Mesenchymal stem cell (in vitro differentiated cells and primary cell): ENCODE data around the gene ADAMTS17.
A peak's percentile ranks its signal among the peaks of the same experiment; 100 is the strongest.
"Not testable (repeated sequence)": the region's sequence is repeated elsewhere in the genome, so short reads cannot be mapped to it uniquely, and the experiment has no call there.

Experiments used
- DNase-seq: peaks from one replicate; pipeline ENCODE4 v3.0.0-alpha.2; 2013
- H2AFZ ChIP-seq: one replicate; pipeline ENCODE4 v1.6.1; 2013; ENCODE audit warnings: low read depth, mild to moderate bottlenecking, control low read depth, inconsistent platforms, low read length, moderate library complexity
- H2AK5ac ChIP-seq: 2 replicates; pipeline ENCODE4 v1.6.1; 2013; ENCODE audit warnings: low read length, moderate library complexity, mild to moderate bottlenecking, inconsistent platforms; ENCODE audit not compliant: severe bottlenecking
- H2BK120ac ChIP-seq: one replicate; pipeline ENCODE4 v1.6.1; 2013; ENCODE audit warnings: low read depth, mild to moderate bottlenecking, inconsistent platforms, low read length, moderate library complexity
- H2BK12ac ChIP-seq, 2 experiments: one replicate each; pipeline ENCODE4 v1.6.1; 2013; ENCODE audit warnings: inconsistent platforms in 2 of 2, low read length in 2 of 2, mild to moderate bottlenecking in 2 of 2, moderate library complexity in 2 of 2, control low read depth in 1 of 2
- H2BK15ac ChIP-seq: one replicate; pipeline ENCODE4 v1.6.1; 2013; ENCODE audit warnings: mild to moderate bottlenecking, low read depth, inconsistent platforms; ENCODE audit not compliant: poor library complexity, severe bottlenecking
- H2BK5ac ChIP-seq: 2 replicates; pipeline ENCODE4 v1.6.1; 2013; ENCODE audit warnings: low read depth, mild to moderate bottlenecking, low read length, control low read depth, inconsistent platforms; ENCODE audit not compliant: poor library complexity, severe bottlenecking
- H3K14ac ChIP-seq, 2 experiments: one replicate each; pipeline ENCODE4 v1.6.1; 2013; ENCODE audit warnings: inconsistent platforms in 2 of 2, low read length in 2 of 2, control low read depth in 1 of 2, mild to moderate bottlenecking in 1 of 2, moderate library complexity in 1 of 2
- H3K18ac ChIP-seq, 2 experiments: one replicate each; pipeline ENCODE4 v1.6.1; 2013; ENCODE audit warnings: inconsistent platforms in 2 of 2, low read length in 2 of 2, control low read depth in 1 of 2, low read depth in 1 of 2, mild to moderate bottlenecking in 1 of 2
- H3K23ac ChIP-seq, 2 experiments: one replicate each; pipeline ENCODE4 v1.6.1; 2013; ENCODE audit warnings: inconsistent platforms in 2 of 2, low read length in 2 of 2, mild to moderate bottlenecking in 2 of 2, moderate library complexity in 2 of 2, control low read depth in 1 of 2
- H3K27ac ChIP-seq: 2 replicates; pipeline ENCODE4 v1.5.1; 2013; ENCODE audit warnings: mild to moderate bottlenecking, moderate library complexity, low read length, control low read depth, inconsistent platforms; ENCODE audit not compliant: poor library complexity, severe bottlenecking
- H3K27me3 ChIP-seq, 2 experiments: 2 replicates each; pipeline versions ENCODE4 v1.6.1 to v1.7.0; 2013; ENCODE audit warnings: low read length in 2 of 2, mild to moderate bottlenecking in 2 of 2, moderate library complexity in 2 of 2, control low read depth in 1 of 2, inconsistent platforms in 1 of 2; ENCODE audit not compliant: control insufficient read depth in 1 of 2, insufficient read depth in 1 of 2
- H3K36me3 ChIP-seq, 2 experiments: 2 replicates each; pipeline versions ENCODE4 v1.6.1 to v1.7.0; 2013; ENCODE audit warnings: low read length in 2 of 2, control low read depth in 1 of 2, inconsistent platforms in 1 of 2, low read depth in 1 of 2, mild to moderate bottlenecking in 1 of 2; ENCODE audit not compliant: insufficient read depth in 2 of 2, control insufficient read depth in 1 of 2
- H3K4ac ChIP-seq, 2 experiments: one replicate each; pipeline ENCODE4 v1.6.1; 2013; ENCODE audit warnings: inconsistent platforms in 2 of 2, low read length in 2 of 2, mild to moderate bottlenecking in 2 of 2, moderate library complexity in 2 of 2, control low read depth in 1 of 2, low read depth in 1 of 2
- H3K4me1 ChIP-seq: 2 replicates; pipeline ENCODE4 v1.6.1; 2013; ENCODE audit warnings: low read depth, low read length, control low read depth; ENCODE audit not compliant: control insufficient read depth, insufficient read depth
- H3K4me2 ChIP-seq: 2 replicates; pipeline ENCODE4 v1.6.1; 2013; ENCODE audit warnings: low read length, mild to moderate bottlenecking, inconsistent platforms; ENCODE audit not compliant: poor library complexity, severe bottlenecking
- H3K4me3 ChIP-seq, 2 experiments: 2 replicates each; pipeline versions ENCODE4 v1.5.1 to v1.7.0; 2013; ENCODE audit warnings: low read length in 2 of 2, mild to moderate bottlenecking in 2 of 2, control low read depth in 1 of 2, low read depth in 1 of 2; ENCODE audit not compliant: insufficient read depth in 1 of 2
- H3K79me1 ChIP-seq: replicated peaks from 2 replicates; pipeline ENCODE4 v1.6.1; 2013; ENCODE audit warnings: mild to moderate bottlenecking, control low read depth, low read length, inconsistent platforms; ENCODE audit not compliant: poor library complexity, severe bottlenecking
- H3K9ac ChIP-seq: 2 replicates; pipeline ENCODE4 v1.7.0; 2013; ENCODE audit warnings: mild to moderate bottlenecking, low read length, moderate library complexity
- H3K9me3 ChIP-seq: 2 replicates; pipeline ENCODE4 v1.7.0; 2013; ENCODE audit warnings: mild to moderate bottlenecking, low read length; ENCODE audit not compliant: control insufficient read depth
- H4K8ac ChIP-seq: one replicate; pipeline ENCODE4 v1.6.1; 2013; ENCODE audit warnings: inconsistent platforms, mild to moderate bottlenecking, low read length, moderate library complexity
- H4K91ac ChIP-seq: one replicate; pipeline ENCODE4 v1.6.1; 2013; ENCODE audit warnings: mild to moderate bottlenecking, low read length, inconsistent platforms
- WGBS: methylation state at CpG from one replicate; pipeline ENCODE4 v1.1.7; 2013; ENCODE audit warnings: mixed read lengths; 5-methylcytosine and 5-hydroxymethylcytosine counted together

Gene ADAMTS17

DNA sequence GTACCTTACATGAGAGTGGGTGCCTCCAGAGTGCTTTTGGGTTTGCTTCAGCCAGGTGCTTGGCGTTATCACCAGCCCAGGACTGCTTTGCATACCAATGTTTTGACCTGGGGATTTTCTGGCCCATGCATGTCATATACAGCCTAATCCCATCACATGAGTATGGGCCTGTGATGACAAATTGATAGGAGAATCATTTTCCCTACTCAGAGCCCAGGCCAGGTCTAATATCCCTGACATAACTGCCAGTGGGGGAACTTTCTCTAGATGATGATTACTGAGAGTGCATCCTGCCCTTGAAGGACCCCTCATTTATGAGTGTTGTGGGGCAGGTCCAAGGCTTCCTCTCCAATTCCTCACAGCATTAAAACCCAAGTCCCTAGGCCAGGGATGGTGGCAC lies 411.1 kb downstream of the ADAMTS17 start:
- Histone ChIP-seq H3K4me3 (no peak overlapping the region), H2AFZ (no peak overlapping the region), H3K36me3 (no peaks in the 10 kb centered on the region), H3K9ac (no peak overlapping the region), H2BK5ac (no peak overlapping the region), H2BK12ac (no peak overlapping the region), H3K4ac (no peak overlapping the region), H3K14ac (no peak overlapping the region), H3K4me1 (peaks cover 11% of the 10 kb centered on the region), H2BK120ac (no peak overlapping the region), H4K8ac (no peak overlapping the region), H2AK5ac (no peak overlapping the region), H4K91ac (no peak overlapping the region), H2BK15ac (no peak overlapping the region), H3K18ac (no peak overlapping the region), H3K9me3 (no peaks in the 10 kb centered on the region), H3K23ac (no peak overlapping the region), H3K27ac (no peak overlapping the region), H3K4me2 (no peak overlapping the region), H3K27me3 (peaks cover 8 to 19% of the 10 kb centered on the region in 2 experiments), H3K79me1 (no peaks in the 10 kb centered on the region)
- 71% methylated on average over 1 of the region's 1 CpG for WGBS
- DNase-seq, result no peak

DNA sequence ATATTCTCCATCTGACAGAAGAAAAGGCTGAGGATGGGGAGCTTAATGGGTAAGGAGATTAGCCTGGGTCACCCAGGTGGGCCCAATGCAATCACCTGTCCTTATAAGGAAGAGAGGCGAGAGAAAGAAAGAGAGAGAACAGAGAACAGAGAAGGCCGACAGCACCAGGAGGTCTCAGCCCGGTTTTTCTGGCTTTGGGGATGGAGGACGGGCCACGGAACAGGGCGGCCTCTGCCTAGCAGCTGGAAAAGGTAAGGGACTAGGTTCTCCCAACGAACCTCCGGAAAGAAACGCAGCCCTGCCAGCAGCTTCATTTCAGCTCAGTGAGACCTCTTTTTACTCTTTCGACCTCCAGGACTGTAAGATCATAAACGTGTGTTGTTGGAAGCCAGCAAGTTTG lies 412.5 kb downstream of the ADAMTS17 start:
- no peaks in the 10 kb centered on the region for H3K79me1 ChIP-seq
- no peak overlapping the region for H3K4me3 ChIP-seq
- no peaks in the 10 kb centered on the region for H3K9me3 ChIP-seq
- H3K23ac ChIP-seq, result no peak overlapping the region
- no peak overlapping the region for H2BK15ac ChIP-seq
- H3K36me3 ChIP-seq, result no peaks in the 10 kb centered on the region
- no peak overlapping the region for H3K27ac ChIP-seq
- no peak overlapping the region for H2AK5ac ChIP-seq
- no peak overlapping the region for H3K18ac ChIP-seq
- H4K91ac ChIP-seq, result no peak overlapping the region
- H3K9ac ChIP-seq, result no peak overlapping the region
- 47% methylated on average over 11 of the region's 11 CpGs for WGBS
- H2BK5ac ChIP-seq, result no peak overlapping the region
- H3K4me2 ChIP-seq, result no peak overlapping the region
- peaks cover 13% of the 10 kb centered on the region for H3K4me1 ChIP-seq
- no peak overlapping the region for H3K4ac ChIP-seq
- H4K8ac ChIP-seq, result no peak overlapping the region
- no peak overlapping the region for H2BK12ac ChIP-seq
- no peak for DNase-seq
- H2AFZ ChIP-seq, result no peak overlapping the region
- H3K27me3 ChIP-seq, result peaks cover 8 to 15% of the 10 kb centered on the region in 2 experiments
- H3K14ac ChIP-seq, result no peak overlapping the region
- H2BK120ac ChIP-seq, result no peak overlapping the region

DNA sequence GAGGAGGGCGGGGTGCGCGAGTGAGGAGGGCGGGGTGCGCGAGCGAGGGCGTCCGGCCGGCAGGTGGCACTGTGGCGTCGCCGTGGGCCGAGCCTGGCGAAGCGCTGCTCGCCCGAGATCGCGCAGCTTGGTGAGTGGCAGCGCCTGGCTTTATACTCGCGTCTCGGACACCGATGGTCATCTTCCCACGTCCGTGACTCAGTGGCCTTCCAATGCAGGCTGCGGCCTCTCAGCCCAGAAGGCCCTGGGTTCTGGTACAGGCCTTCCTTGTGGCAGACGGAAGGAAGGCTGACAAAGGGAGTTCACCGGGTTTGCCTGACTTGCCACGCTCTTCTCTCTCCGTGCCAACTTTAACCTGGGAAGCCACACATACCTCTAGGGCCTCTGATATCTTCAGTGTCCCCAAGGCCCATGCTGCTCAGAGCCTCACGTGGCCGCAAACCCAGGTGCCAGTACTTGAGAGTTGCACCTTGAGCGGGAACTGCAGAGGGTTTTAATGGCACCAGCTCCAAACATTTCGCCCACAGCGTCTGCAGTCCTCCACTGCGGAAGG lies 413.3 kb downstream of the ADAMTS17 start:
- Histone ChIP-seq H3K27ac (no peak overlapping the region), H3K4me2 (peak overlapping the region; percentile 60), H3K23ac (peak overlapping the region in 1 of 2 experiments; percentile 93), H4K8ac (peak overlapping the region; percentile 8), H3K14ac (peak overlapping the region in 1 of 2 experiments; percentile 91), H2AK5ac (no peak overlapping the region), H2BK15ac (no peak overlapping the region), H4K91ac (no peak overlapping the region), H3K36me3 (no peaks in the 10 kb centered on the region), H2BK5ac (no peak overlapping the region), H3K4me1 (peaks cover 13% of the 10 kb centered on the region), H2BK12ac (peak overlapping the region in 1 of 2 experiments; percentile 40), H3K9ac (peak overlapping the region; percentile 84), H3K9me3 (no peaks in the 10 kb centered on the region), H3K79me1 (no peaks in the 10 kb centered on the region), H2AFZ (peak overlapping the region; percentile 48), H3K27me3 (peaks cover under 1 to 12% of the 10 kb centered on the region in 2 experiments), H3K4me3 (peak overlapping the region; percentile 21 to 75), H3K4ac (peak overlapping the region in 1 of 2 experiments; percentile 7), H2BK120ac (no peak overlapping the region), H3K18ac (peak overlapping the region; percentile 8 to 67)
- 5% methylated on average over 33 of the region's 38 CpGs for WGBS
- DNase-seq, result peak; percentile 74

DNA sequence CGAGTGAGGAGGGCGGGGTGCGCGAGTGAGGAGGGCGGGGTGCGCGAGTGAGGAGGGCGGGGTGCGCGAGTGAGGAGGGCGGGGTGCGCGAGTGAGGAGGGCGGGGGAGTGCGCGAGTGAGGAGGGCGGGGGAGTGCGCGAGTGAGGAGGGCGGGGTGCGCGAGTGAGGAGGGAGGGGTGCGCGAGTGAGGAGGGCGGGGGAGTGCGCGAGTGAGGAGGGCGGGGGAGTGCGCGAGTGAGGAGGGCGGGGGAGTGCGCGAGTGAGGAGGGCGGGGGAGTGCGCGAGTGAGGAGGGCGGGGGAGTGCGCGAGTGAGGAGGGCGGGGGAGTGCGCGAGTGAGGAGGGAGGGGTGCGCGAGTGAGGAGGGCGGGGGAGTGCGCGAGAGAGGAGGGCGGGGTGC lies 415.2 kb downstream of the ADAMTS17 start:
- not testable (repeated sequence) for H3K4me1 ChIP-seq, H2BK120ac ChIP-seq, DNase-seq, H3K4me3 ChIP-seq, H3K23ac ChIP-seq, H4K8ac ChIP-seq, H2AK5ac ChIP-seq, H3K27ac ChIP-seq, H3K9me3 ChIP-seq, H3K9ac ChIP-seq, H3K18ac ChIP-seq, H2BK5ac ChIP-seq, H3K14ac ChIP-seq, H2AFZ ChIP-seq, H3K4me2 ChIP-seq, H2BK12ac ChIP-seq, H3K27me3 ChIP-seq, H2BK15ac ChIP-seq, H3K4ac ChIP-seq, H3K79me1 ChIP-seq, H4K91ac ChIP-seq, H3K36me3 ChIP-seq
- no CpG with 5 or more reads among the region's 48 CpGs for WGBS
